ENCODE measurements around the gene AUTS2.

The AUTS2 gene

GRCh38 chr7:70402069-70402468 is 803.8 kb downstream of the AUTS2 start:
- Histone ChIP-seq H3K36me3 (ENCODE audit: insufficient read depth, low read depth, low read length) (no peaks in the 10 kb centered on the region), H3K9me3 (ENCODE audit: insufficient read depth, low read depth, low read length) (no peaks in the 10 kb centered on the region), H3K27ac (ENCODE audit: low read length) (no peak overlapping the region), H3K4me3 (ENCODE audit: low read length) (no peak overlapping the region), H3K9ac (ENCODE audit: low read depth, low read length) (no peak overlapping the region), H3K4me1 (ENCODE audit: insufficient read depth, low read length) (no peaks in the 10 kb centered on the region), H3K27me3 (ENCODE audit: insufficient read depth, low read length) (no peaks in the 10 kb centered on the region)

- Histone ChIP-seq H3K36me3 (ENCODE audit: insufficient read depth, low read depth, low read length) (no peaks in the 10 kb centered on the region), H3K27me3 (ENCODE audit: insufficient read depth, low read length) (no peaks in the 10 kb centered on the region), H3K9ac (ENCODE audit: low read depth, low read length) (no peak overlapping the region), H3K27ac (ENCODE audit: low read length) (no peak overlapping the region), H3K9me3 (ENCODE audit: insufficient read depth, low read depth, low read length) (no peaks in the 10 kb centered on the region), H3K4me3 (ENCODE audit: low read length) (no peak overlapping the region), H3K4me1 (ENCODE audit: insufficient read depth, low read length) (no peaks in the 10 kb centered on the region)
Observed at GRCh38 chr7:70405241-70405640, 807.0 kb downstream of the AUTS2 start.

GRCh38 chr7:70406186-70406949 is 808.1 kb downstream of the AUTS2 start:
- Histone ChIP-seq H3K9ac (ENCODE audit: low read depth, low read length) (no peak overlapping the region), H3K27me3 (ENCODE audit: insufficient read depth, low read length) (no peaks in the 10 kb centered on the region), H3K36me3 (ENCODE audit: insufficient read depth, low read depth, low read length) (no peaks in the 10 kb centered on the region), H3K27ac (ENCODE audit: low read length) (no peak overlapping the region), H3K4me3 (ENCODE audit: low read length) (no peak overlapping the region), H3K4me1 (ENCODE audit: insufficient read depth, low read length) (no peaks in the 10 kb centered on the region), H3K9me3 (ENCODE audit: insufficient read depth, low read depth, low read length) (no peaks in the 10 kb centered on the region)

- Histone ChIP-seq H3K27ac (ENCODE audit: low read length) (no peak overlapping the region), H3K36me3 (ENCODE audit: insufficient read depth, low read depth, low read length) (no peaks in the 10 kb centered on the region), H3K9ac (ENCODE audit: low read depth, low read length) (no peak overlapping the region), H3K4me3 (ENCODE audit: low read length) (no peak overlapping the region), H3K4me1 (ENCODE audit: insufficient read depth, low read length) (no peaks in the 10 kb centered on the region), H3K9me3 (ENCODE audit: insufficient read depth, low read depth, low read length) (no peaks in the 10 kb centered on the region), H3K27me3 (ENCODE audit: insufficient read depth, low read length) (no peaks in the 10 kb centered on the region)
Observed at GRCh38 chr7:70406950-70407209, 808.6 kb downstream of the AUTS2 start.

GRCh38 chr7:70408477-70408876 is 810.2 kb downstream of the AUTS2 start:
- no peaks in the 10 kb centered on the region for H3K36me3 ChIP-seq (ENCODE audit: insufficient read depth, low read depth, low read length)
- no peaks in the 10 kb centered on the region for H3K9me3 ChIP-seq (ENCODE audit: insufficient read depth, low read depth, low read length)
- H3K27me3 ChIP-seq (ENCODE audit: insufficient read depth, low read length) = no peaks in the 10 kb centered on the region
- H3K4me3 ChIP-seq (ENCODE audit: low read length) = no peak overlapping the region
- no peak overlapping the region for H3K27ac ChIP-seq (ENCODE audit: low read length)
- no peaks in the 10 kb centered on the region for H3K4me1 ChIP-seq (ENCODE audit: insufficient read depth, low read length)
- no peak overlapping the region for H3K9ac ChIP-seq (ENCODE audit: low read depth, low read length)

- no peaks in the 10 kb centered on the region for H3K36me3 ChIP-seq (ENCODE audit: insufficient read depth, low read depth, low read length)
- H3K27ac ChIP-seq (ENCODE audit: low read length) = no peak overlapping the region
- no peak overlapping the region for H3K9ac ChIP-seq (ENCODE audit: low read depth, low read length)
- H3K4me3 ChIP-seq (ENCODE audit: low read length) = no peak overlapping the region
- H3K27me3 ChIP-seq (ENCODE audit: insufficient read depth, low read length) = peaks cover 1% of the 10 kb centered on the region; the same call in 1 of the 2 replicates
- no peaks in the 10 kb centered on the region for H3K9me3 ChIP-seq (ENCODE audit: insufficient read depth, low read depth, low read length)
- no peaks in the 10 kb centered on the region for H3K4me1 ChIP-seq (ENCODE audit: insufficient read depth, low read length)
Observed at GRCh38 chr7:70408891-70409290, 810.6 kb downstream of the AUTS2 start.

- Histone ChIP-seq H3K27me3 (ENCODE audit: insufficient read depth, low read length) (peaks cover 15% of the 10 kb centered on the region), H3K9me3 (ENCODE audit: insufficient read depth, low read depth, low read length) (no peaks in the 10 kb centered on the region), H3K4me1 (ENCODE audit: insufficient read depth, low read length) (no peaks in the 10 kb centered on the region), H3K36me3 (ENCODE audit: insufficient read depth, low read depth, low read length) (no peaks in the 10 kb centered on the region), H3K27ac (ENCODE audit: low read length) (no peak overlapping the region), H3K9ac (ENCODE audit: low read depth, low read length) (no peak overlapping the region), H3K4me3 (ENCODE audit: low read length) (no peak overlapping the region)
Observed at GRCh38 chr7:70410134-70410750, 812.0 kb downstream of the AUTS2 start.

GRCh38 chr7:70414368-70414767 is 816.1 kb downstream of the AUTS2 start:
- H3K4me1 ChIP-seq (ENCODE audit: insufficient read depth, low read length) = peaks cover 4% of the 10 kb centered on the region; the same call in 1 of the 2 replicates
- H3K9ac ChIP-seq (ENCODE audit: low read depth, low read length) = no peak overlapping the region
- H3K36me3 ChIP-seq (ENCODE audit: insufficient read depth, low read depth, low read length) = no peaks in the 10 kb centered on the region
- H3K4me3 ChIP-seq (ENCODE audit: low read length) = no peak overlapping the region
- H3K27ac ChIP-seq (ENCODE audit: low read length) = no peak overlapping the region
- no peaks in the 10 kb centered on the region for H3K9me3 ChIP-seq (ENCODE audit: insufficient read depth, low read depth, low read length)
- H3K27me3 ChIP-seq (ENCODE audit: insufficient read depth, low read length) = peaks cover 22% of the 10 kb centered on the region

- Histone ChIP-seq H3K4me1 (ENCODE audit: insufficient read depth, low read length) (peaks cover 9% of the 10 kb centered on the region; the same call in 1 of the 2 replicates), H3K9ac (ENCODE audit: low read depth, low read length) (no peak overlapping the region), H3K27me3 (ENCODE audit: insufficient read depth, low read length) (peaks cover 22% of the 10 kb centered on the region), H3K9me3 (ENCODE audit: insufficient read depth, low read depth, low read length) (no peaks in the 10 kb centered on the region), H3K27ac (ENCODE audit: low read length) (no peak overlapping the region), H3K4me3 (ENCODE audit: low read length) (no peak overlapping the region), H3K36me3 (ENCODE audit: insufficient read depth, low read depth, low read length) (no peaks in the 10 kb centered on the region)
Observed at GRCh38 chr7:70415179-70415972, 817.1 kb downstream of the AUTS2 start.

- no peaks in the 10 kb centered on the region for H3K9me3 ChIP-seq (ENCODE audit: insufficient read depth, low read depth, low read length)
- H3K27me3 ChIP-seq (ENCODE audit: insufficient read depth, low read length) = peaks cover 22% of the 10 kb centered on the region
- no peak overlapping the region for H3K4me3 ChIP-seq (ENCODE audit: low read length)
- H3K9ac ChIP-seq (ENCODE audit: low read depth, low read length) = no peak overlapping the region
- peaks cover 20% of the 10 kb centered on the region; the same call in 1 of the 2 replicates for H3K4me1 ChIP-seq (ENCODE audit: insufficient read depth, low read length)
- H3K27ac ChIP-seq (ENCODE audit: low read length) = no peak overlapping the region
- no peaks in the 10 kb centered on the region for H3K36me3 ChIP-seq (ENCODE audit: insufficient read depth, low read depth, low read length)
Observed at GRCh38 chr7:70416347-70416985, 818.2 kb downstream of the AUTS2 start.

- Histone ChIP-seq H3K36me3 (ENCODE audit: insufficient read depth, low read depth, low read length) (no peaks in the 10 kb centered on the region), H3K9ac (ENCODE audit: low read depth, low read length) (no peak overlapping the region), H3K4me1 (ENCODE audit: insufficient read depth, low read length) (peaks cover 25% of the 10 kb centered on the region; the same call in 1 of the 2 replicates), H3K27me3 (ENCODE audit: insufficient read depth, low read length) (peaks cover 22% of the 10 kb centered on the region), H3K27ac (ENCODE audit: low read length) (no peak overlapping the region), H3K9me3 (ENCODE audit: insufficient read depth, low read depth, low read length) (no peaks in the 10 kb centered on the region), H3K4me3 (ENCODE audit: low read length) (no peak overlapping the region)
Observed at GRCh38 chr7:70416986-70417655, 818.8 kb downstream of the AUTS2 start.

All from iPS-20b (cell line).